ENCODE measurements around the gene LIME1. TPM values are rescaled to one million over a fixed set of nuclear protein-coding genes. Genes with fewer than 3 reads are reported as not detected.

The LIME1 gene
- total RNA-seq, 4 donors from 2014 or later: 11.4 to 51.9 (median 17.6) TPM

DNA sequence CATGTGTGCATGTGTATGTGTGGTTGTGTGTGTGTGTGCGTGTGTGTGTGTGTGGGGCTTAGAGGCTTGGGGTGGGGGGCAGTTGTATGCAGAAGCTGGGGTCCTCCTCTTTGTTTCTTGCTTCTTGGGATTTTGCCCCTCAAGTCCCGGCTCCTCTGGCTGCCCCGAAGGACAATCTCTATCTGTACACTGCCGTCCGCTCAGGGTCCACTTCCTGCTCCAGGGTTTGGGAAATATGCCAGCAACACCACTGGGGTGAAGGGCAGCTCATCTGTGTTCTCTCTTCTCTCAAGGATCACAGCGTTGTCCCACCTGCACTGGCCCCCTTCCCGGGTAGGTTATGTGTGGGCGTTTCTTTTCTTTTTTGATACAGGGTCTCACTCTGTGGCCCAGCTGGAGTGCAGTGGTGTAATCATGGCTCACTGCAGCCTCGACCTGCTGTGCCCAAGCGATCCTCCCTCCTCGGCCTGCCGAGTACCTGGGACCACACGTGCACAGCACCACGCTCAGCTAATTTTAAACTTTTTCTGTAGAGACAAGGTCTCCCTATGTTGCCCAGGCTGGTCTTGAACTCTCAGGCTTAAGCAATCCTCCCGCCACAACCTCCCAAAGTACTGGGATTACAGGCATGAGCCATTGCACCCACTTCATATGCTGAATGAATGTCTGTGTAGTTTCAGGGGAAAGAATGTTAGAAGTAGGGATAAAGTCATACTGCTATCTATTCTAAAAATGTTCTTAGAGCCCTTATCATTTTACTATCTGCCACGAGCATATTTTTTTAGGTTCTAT is 28.8 kb downstream of the LIME1 start:
- H3K36me3 ChIP-seq: peaks cover 0 to 47% (median 0%) of the 10 kb centered on the region in 3 donors
- DNase-seq (ENCODE audit: low spot score in 2 of 2): no peak
- H3K4me3 ChIP-seq: no peak overlapping the region
- no peaks in the 10 kb centered on the region for H3K4me1 ChIP-seq
- no peaks in the 10 kb centered on the region for H3K27me3 ChIP-seq
- WGBS, 2 donors: 79 to 83% methylated on average over 16 of the region's 16 CpGs
- no peak overlapping the region for H3K27ac ChIP-seq
- no peaks in the 10 kb centered on the region for H3K9me3 ChIP-seq
- no peak for TF ChIP-seq CTCF (IDR thresholded peaks at IDR 0.05)
- TF ChIP-seq EP300 (IDR thresholded peaks at IDR 0.05): no peak
- no peak for TF ChIP-seq POLR2A (IDR thresholded peaks at IDR 0.05)

DNA sequence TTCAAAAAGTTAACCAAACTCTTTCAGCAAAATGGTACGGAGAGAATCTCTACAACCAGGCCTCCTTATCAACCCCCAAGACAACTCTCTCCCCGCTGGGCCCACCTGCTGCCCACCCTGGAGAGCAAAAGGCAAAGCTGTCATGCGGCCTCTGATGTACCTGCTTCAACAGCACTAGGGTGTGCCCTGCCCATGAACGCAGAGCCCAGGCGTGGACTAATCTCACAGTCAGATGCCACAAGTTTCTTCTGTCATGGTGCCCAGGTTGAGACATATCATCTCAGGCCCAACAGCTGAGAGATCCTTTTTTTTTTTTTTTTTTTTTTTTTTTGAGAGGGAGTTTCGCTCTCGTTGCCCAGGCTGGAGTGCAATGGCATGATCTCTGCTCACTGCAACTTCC is 29.4 kb downstream of the LIME1 start:
- Histone ChIP-seq H3K4me3 (no peak overlapping the region), H3K27me3 (no peaks in the 10 kb centered on the region), H3K9me3 (no peaks in the 10 kb centered on the region), H3K36me3 (peaks cover 0 to 49% (median 0%) of the 10 kb centered on the region in 3 donors), H3K27ac (no peak overlapping the region), H3K4me1 (no peaks in the 10 kb centered on the region)
- TF ChIP-seq EP300 (IDR thresholded peaks at IDR 0.05): no peak
- TF ChIP-seq POLR2A (IDR thresholded peaks at IDR 0.05): no peak
- no peak for TF ChIP-seq CTCF (IDR thresholded peaks at IDR 0.05)
- no peak for DNase-seq (ENCODE audit: low spot score in 2 of 2)
- 91 to 92% methylated on average over 7 of the region's 7 CpGs for WGBS, 2 donors

GRCh38 chr20:63766695-63767426 is 30.4 kb downstream of the LIME1 start:
- no peaks in the 10 kb centered on the region for H3K27me3 ChIP-seq
- H3K4me1 ChIP-seq: no peaks in the 10 kb centered on the region
- no peak for DNase-seq (ENCODE audit: low spot score in 2 of 2)
- H3K36me3 ChIP-seq: peaks cover 0 to 56% (median 0%) of the 10 kb centered on the region in 3 donors
- no peak overlapping the region for H3K4me3 ChIP-seq
- H3K9me3 ChIP-seq: no peaks in the 10 kb centered on the region
- no peak overlapping the region for H3K27ac ChIP-seq
- no peak for TF ChIP-seq POLR2A (IDR thresholded peaks at IDR 0.05)
- TF ChIP-seq CTCF (IDR thresholded peaks at IDR 0.05): no peak
- no peak for TF ChIP-seq EP300 (IDR thresholded peaks at IDR 0.05)
- WGBS, 2 donors: 91 to 95% methylated on average over 38 of the region's 38 CpGs

DNA sequence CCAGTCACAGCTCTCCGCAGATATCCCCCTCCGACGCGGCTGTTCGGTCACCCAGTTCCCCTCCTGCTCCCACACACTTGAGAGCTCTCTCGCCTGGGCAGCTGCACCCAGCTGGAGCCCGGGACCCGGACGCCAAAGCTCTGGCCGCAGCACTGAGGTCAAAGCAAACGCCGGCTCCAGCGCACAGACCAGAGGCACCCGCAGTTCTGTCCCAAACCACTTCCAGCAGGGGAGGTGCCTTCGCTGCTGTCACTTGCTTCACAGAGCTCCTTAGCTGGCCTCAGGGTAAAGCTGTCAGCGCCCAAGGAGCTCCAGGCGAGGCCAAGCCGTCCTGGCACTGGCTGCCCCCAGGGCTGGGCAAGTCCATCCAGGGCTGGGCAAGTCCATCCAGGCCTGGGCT is 31.0 kb downstream of the LIME1 start:
- Histone ChIP-seq H3K4me1 (peaks cover 0 to 2% (median 0%) of the 10 kb centered on the region in 4 donors), H3K27me3 (no peaks in the 10 kb centered on the region), H3K27ac (no peak overlapping the region), H3K36me3 (peaks cover 0 to 56% (median 0%) of the 10 kb centered on the region in 3 donors), H3K9me3 (no peaks in the 10 kb centered on the region), H3K4me3 (no peak overlapping the region)
- WGBS, 2 donors: 84 to 90% methylated on average over 11 to 18 of the region's 18 CpGs
- TF ChIP-seq POLR2A (IDR thresholded peaks at IDR 0.05): no peak
- TF ChIP-seq EP300 (IDR thresholded peaks at IDR 0.05): no peak
- TF ChIP-seq CTCF (IDR thresholded peaks at IDR 0.05): no peak
- no peak for DNase-seq (ENCODE audit: low spot score in 2 of 2)

- no peaks in the 10 kb centered on the region for H3K27me3 ChIP-seq
- TF ChIP-seq EP300 (IDR thresholded peaks at IDR 0.05) (no peak), POLR2A (IDR thresholded peaks at IDR 0.05) (no peak), CTCF (IDR thresholded peaks at IDR 0.05) (no peak)
- H3K36me3 ChIP-seq: peaks cover 0 to 54% (median 0%) of the 10 kb centered on the region in 3 donors
- no peak overlapping the region for H3K4me3 ChIP-seq
- DNase-seq (ENCODE audit: low spot score in 2 of 2): no peak
- WGBS, 2 donors: 92 to 93% methylated on average over 7 of the region's 7 CpGs
- no peaks in the 10 kb centered on the region for H3K9me3 ChIP-seq
- H3K4me1 ChIP-seq: peaks cover 0 to 6% (median 0%) of the 10 kb centered on the region in 4 donors
- no peak overlapping the region for H3K27ac ChIP-seq
Measured at GRCh38 chr20:63767886-63768285, 31.4 kb downstream of the LIME1 start.
